IMR-90 (cell line): Measurements from ENCODE around the gene ADCY5. TPM values are rescaled to one million over a fixed set of nuclear protein-coding genes. Genes with fewer than 3 reads are reported as not detected.

Experiments
- ATAC-seq: fragments of 200-7000 bp; cut with Tn5 transposase; 2 replicates; pipeline ENCODE4 v1.9.1; 2020; ENCODE audit warnings: low read depth, mild to moderate bottlenecking, moderate library complexity
- BruUV-seq: library from RNA; stranded (reverse); fragments of 400-500 nt; replicated peaks from 2 replicates; lab custom pipeline; 2021; lab: Mats Ljungman, UMichigan
- CTCF ChIA-PET: fragments of 300-600 bp; formaldehyde crosslinking; extraction: SDS; loops from one replicate; lab custom pipeline; 2021; ENCODE audit warnings: antibody characterized with exemption; lab: Yijun Ruan, JAX
- POLR2A ChIA-PET: fragments of 300-600 bp; sonication (Branson Sonifier 250); formaldehyde crosslinking; loops from one replicate; lab custom pipeline; 2022; ENCODE audit warnings: antibody characterized with exemption; ENCODE audit not compliant: unreplicated experiment; lab: Charles Lee
- DNase-seq: peaks from one replicate; pipeline ENCODE4 v3.0.0; 2013
- H2AFZ ChIP-seq: replicated peaks from 2 replicates; pipeline ENCODE3; 2013; ENCODE audit warnings: low read length, mild to moderate bottlenecking; ENCODE audit not compliant: poor library complexity
- H2AK5ac ChIP-seq: 2 replicates; pipeline ENCODE4 v1.6.1; 2013; ENCODE audit warnings: low read depth, low read length, inconsistent platforms
- H2AK9ac ChIP-seq: replicated peaks from 2 replicates; pipeline ENCODE3; 2013; ENCODE audit warnings: mild to moderate bottlenecking, low read depth, low read length, moderate library complexity; ENCODE audit not compliant: poor library complexity
- H2BK120ac ChIP-seq: 2 replicates; pipeline ENCODE4 v1.6.1; 2013; ENCODE audit warnings: low read depth, low read length, inconsistent platforms
- H2BK15ac ChIP-seq: 3 replicates; pipeline ENCODE4 v1.6.1; 2013; ENCODE audit warnings: low read depth, low read length, inconsistent platforms
- H2BK20ac ChIP-seq: 2 replicates; pipeline ENCODE4 v1.6.1; 2013; ENCODE audit warnings: low read depth, mild to moderate bottlenecking, inconsistent platforms, low read length, moderate library complexity
- H2BK5ac ChIP-seq: 2 replicates; pipeline ENCODE4 v1.6.1; 2013; ENCODE audit warnings: mild to moderate bottlenecking, low read depth, low read length, inconsistent platforms; ENCODE audit not compliant: poor library complexity, severe bottlenecking
- H3K14ac ChIP-seq: replicated peaks from 2 replicates; pipeline ENCODE4 v1.6.1; 2013; ENCODE audit warnings: low read depth, low read length, inconsistent platforms
- H3K18ac ChIP-seq: 2 replicates; pipeline ENCODE4 v1.6.1; 2013; ENCODE audit warnings: low read depth, low read length, control low read depth
- H3K23ac ChIP-seq: 2 replicates; pipeline ENCODE4 v1.6.1; 2013; ENCODE audit warnings: low read depth, low read length, inconsistent platforms
- H3K27ac ChIP-seq: 2 replicates; pipeline ENCODE4 v1.5.1; 2013; ENCODE audit warnings: mild to moderate bottlenecking, control low read depth, low read length; ENCODE audit not compliant: insufficient read depth
- H3K27me3 ChIP-seq: 2 replicates; pipeline ENCODE4 v1.6.1; 2013; ENCODE audit warnings: low read length; ENCODE audit not compliant: control insufficient read depth, insufficient read depth
- H3K36me3 ChIP-seq: 2 replicates; pipeline ENCODE4 v1.6.1; 2013; ENCODE audit warnings: low read length, mixed read lengths; ENCODE audit not compliant: control insufficient read depth, insufficient read depth
- H3K4ac ChIP-seq: 2 replicates; pipeline ENCODE4 v1.6.1; 2013; ENCODE audit warnings: low read depth, low read length, inconsistent platforms
- H3K4me1 ChIP-seq: 2 replicates; pipeline ENCODE4 v1.6.1; 2013; ENCODE audit warnings: low read length, mixed read lengths; ENCODE audit not compliant: control insufficient read depth, insufficient read depth
- H3K4me2 ChIP-seq: 2 replicates; pipeline ENCODE4 v1.6.1; 2013; ENCODE audit warnings: low read depth, mild to moderate bottlenecking, control low read depth, low read length, moderate library complexity
- H3K4me3 ChIP-seq: 2 replicates; pipeline ENCODE4 v1.5.1; 2013; ENCODE audit warnings: low read depth, mild to moderate bottlenecking, control low read depth, low read length, moderate library complexity; ENCODE audit not compliant: insufficient read depth
- H3K56ac ChIP-seq: 2 replicates; pipeline ENCODE4 v1.6.1; 2013; ENCODE audit warnings: low read length, inconsistent platforms; ENCODE audit not compliant: insufficient read depth; ENCODE audit errors: extremely low read depth
- H3K79me1 ChIP-seq, 2 experiments: 2 replicates each; pipeline ENCODE4 v1.6.1; 2013; ENCODE audit warnings: low read length in 2 of 2, inconsistent platforms in 1 of 2, low read depth in 1 of 2
- H3K9ac ChIP-seq: 2 replicates; pipeline ENCODE4 v1.6.1; 2013; ENCODE audit warnings: low read depth, low read length, control low read depth
- H3K9me1 ChIP-seq: 2 replicates; pipeline ENCODE4 v1.6.1; 2013; ENCODE audit warnings: low read length, inconsistent platforms; ENCODE audit not compliant: insufficient read depth
- H3K9me3 ChIP-seq: 2 replicates; pipeline ENCODE4 v1.6.1; 2013; ENCODE audit warnings: low read length; ENCODE audit not compliant: control insufficient read depth, insufficient read depth
- H4K20me1 ChIP-seq: 2 replicates; pipeline ENCODE4 v1.6.1; 2013; ENCODE audit warnings: low read length, inconsistent platforms; ENCODE audit not compliant: insufficient read depth
- H4K5ac ChIP-seq: 2 replicates; pipeline ENCODE4 v1.6.1; 2013; ENCODE audit warnings: mild to moderate bottlenecking, low read depth, low read length, control low read depth
- H4K8ac ChIP-seq, 2 experiments: 2 replicates each; pipeline ENCODE4 v1.6.1; 2013; ENCODE audit warnings: low read depth in 2 of 2, low read length in 2 of 2, control low read depth in 1 of 2, inconsistent platforms in 1 of 2
- H4K91ac ChIP-seq: 2 replicates; pipeline ENCODE4 v1.6.1; 2013; ENCODE audit warnings: low read depth, low read length, inconsistent platforms; ENCODE audit not compliant: insufficient read depth
- BHLHE40 ChIP-seq: fragments of 150-350 bp; IDR thresholded peaks from 2 replicates; pipeline ENCODE4 v1.6.1; 2016; ENCODE audit warnings: mild to moderate bottlenecking, low read depth, low read length
- CTCF ChIP-seq: conservative IDR thresholded peaks from 2 replicates; pipeline ENCODE4 v1.5.1; 2012; ENCODE audit warnings: mild to moderate bottlenecking, low read depth, low read length, improper control_type of control experiment
- ELK1 ChIP-seq: fragments of 150-350 bp; IDR thresholded peaks from 2 replicates; pipeline ENCODE4 v1.6.1; 2016; ENCODE audit warnings: low read depth, mild to moderate bottlenecking, low read length, moderate library complexity, borderline replicate concordance
- FOS ChIP-seq: fragments of 150-350 bp; IDR thresholded peaks from 2 replicates; pipeline ENCODE4 v1.6.1; 2016; ENCODE audit warnings: low read depth, low read length
- MAZ ChIP-seq: IDR thresholded peaks from 2 replicates; pipeline ENCODE4 v1.6.1; 2012; ENCODE audit warnings: low read depth, mild to moderate bottlenecking, low read length, improper control_type of control experiment, moderate library complexity, borderline replicate concordance
- MXI1 ChIP-seq: IDR thresholded peaks from 2 replicates; pipeline ENCODE4 v1.6.1; 2012; ENCODE audit warnings: low read depth, mild to moderate bottlenecking, low read length, moderate library complexity, borderline replicate concordance
- NFE2L2 ChIP-seq: fragments of 150-350 bp; IDR thresholded peaks from 2 replicates; pipeline ENCODE4 v1.6.1; 2016; ENCODE audit warnings: low read depth, mild to moderate bottlenecking, low read length
- RAD21 ChIP-seq: IDR thresholded peaks from 2 replicates; pipeline ENCODE4 v1.6.1; 2012; ENCODE audit warnings: low read length, improper control_type of control experiment
- SMC3 ChIP-seq: fragments of 150-350 bp; IDR thresholded peaks from 2 replicates; pipeline ENCODE4 v1.6.1; 2016; ENCODE audit warnings: low read depth, mild to moderate bottlenecking, antibody characterized with exemption, low read length, moderate library complexity
- USF2 ChIP-seq: fragments of 150-350 bp; IDR thresholded peaks from 2 replicates; pipeline ENCODE4 v1.6.1; 2017; ENCODE audit warnings: mild to moderate bottlenecking, antibody characterized with exemption, low read length, low read depth
- WGBS, 2 experiments: methylation state at CpG; one replicate each; pipeline versions ENCODE4 v1.1.5 to v1.1.7; 2013; ENCODE audit warnings: missing lambda C conversion rate in 2 of 2; ENCODE audit not compliant: insufficient read length in 1 of 2; ENCODE audit errors: extremely low coverage in 2 of 2; 5-methylcytosine and 5-hydroxymethylcytosine counted together
- dilution Hi-C: fragments of 300-500 bp; cut with HindIII; formaldehyde crosslinking; loops from one replicate; pipeline ENCODE4 v1.14.3; 2018; ENCODE audit warnings: low sequenced_read_pairs; ENCODE audit not compliant: unreplicated experiment
- in situ Hi-C: fragments of 300-500 bp; cut with MboI; formaldehyde crosslinking; loops from 3 replicates; pipeline ENCODE4 v1.14.3; 2019; ENCODE audit warnings: low sequenced_read_pairs, inconsistent platforms, mixed read lengths
- intact Hi-C: fragments of 100-400 bp; cut with micrococcal nuclease; formaldehyde crosslinking; loops from 2 replicates; pipeline ENCODE4 v1.10.0; 2022
- polyA plus RNA-seq, 3 experiments: library from polyadenylated mRNA; depleted of rRNA; stranded (reverse); fragments of >200 nt; gene quantifications; 2 replicates each; pipeline ENCODE4 v1.2.3, GENCODE V29; 2012; ENCODE audit warnings: low replicate concordance in 1 of 3
- total RNA-seq: library from RNA; depleted of rRNA; stranded (reverse); fragments of >200 nt; gene quantifications from 2 replicates; pipeline ENCODE4 v1.2.3, GENCODE V29; 2012

Gene ADCY5
- total and polyA plus RNA-seq, 2 of the 4 experiments (the other 2 are of a cell fraction) = 0.14 to 0.18 TPM

GRCh38 chr3:123430266-123430665 lies 18.6 kb downstream of the ADCY5 start:
- no peaks in the 10 kb centered on the region for H3K36me3 ChIP-seq
- H3K4me2 ChIP-seq = no peak overlapping the region
- H2AK9ac ChIP-seq = no peak overlapping the region
- ATAC-seq (no peak), DNase-seq (no peak)
- H3K56ac ChIP-seq = no peak overlapping the region
- H4K20me1 ChIP-seq = no peaks in the 10 kb centered on the region
- no peak overlapping the region for H2BK120ac ChIP-seq
- H4K8ac ChIP-seq = no peak overlapping the region
- H2BK20ac ChIP-seq = no peak overlapping the region
- H3K9me3 ChIP-seq = no peaks in the 10 kb centered on the region
- no peak overlapping the region for H3K14ac ChIP-seq
- no peak overlapping the region for H3K4me3 ChIP-seq
- no peak overlapping the region for H4K91ac ChIP-seq
- intact Hi-C loops (no loop called here), in situ Hi-C loops (no loop called here), dilution Hi-C loops (no loop called here)
- no peak overlapping the region for H3K4ac ChIP-seq
- H3K4me1 ChIP-seq = no peaks in the 10 kb centered on the region
- no peak overlapping the region for H4K5ac ChIP-seq
- peaks cover 86% of the 10 kb centered on the region for H3K27me3 ChIP-seq
- H3K79me1 ChIP-seq = no peaks in the 10 kb centered on the region
- H2BK5ac ChIP-seq = no peak overlapping the region
- H3K9ac ChIP-seq = no peak overlapping the region
- H3K23ac ChIP-seq = no peak overlapping the region
- TF ChIP-seq CTCF (no peak), USF2 (no peak), FOS (no peak), BHLHE40 (no peak), MAZ (no peak), SMC3 (no peak), MXI1 (no peak), ELK1 (no peak), RAD21 (no peak), NFE2L2 (no peak)
- H3K9me1 ChIP-seq = no peaks in the 10 kb centered on the region
- no peak overlapping the region for H2BK15ac ChIP-seq
- no peak overlapping the region for H3K18ac ChIP-seq
- no peak overlapping the region for H3K27ac ChIP-seq
- WGBS, 2 experiments = 60% methylated on average over 1 of the region's 11 CpGs; no CpG with 5 or more reads in 1 of the 2 experiments
- BruUV-seq = no TSS peak
- no peak overlapping the region for H2AFZ ChIP-seq
- no peak overlapping the region for H2AK5ac ChIP-seq
- ChIA-PET POLR2A (no interaction called here), CTCF (no interaction called here)
